ENCODE measurements around the gene CHRDL2.
"Not testable (repeated sequence)": the region's sequence is repeated elsewhere in the genome, so short reads cannot be mapped to it uniquely, and the experiment has no call there.

The CHRDL2 gene, protein sequence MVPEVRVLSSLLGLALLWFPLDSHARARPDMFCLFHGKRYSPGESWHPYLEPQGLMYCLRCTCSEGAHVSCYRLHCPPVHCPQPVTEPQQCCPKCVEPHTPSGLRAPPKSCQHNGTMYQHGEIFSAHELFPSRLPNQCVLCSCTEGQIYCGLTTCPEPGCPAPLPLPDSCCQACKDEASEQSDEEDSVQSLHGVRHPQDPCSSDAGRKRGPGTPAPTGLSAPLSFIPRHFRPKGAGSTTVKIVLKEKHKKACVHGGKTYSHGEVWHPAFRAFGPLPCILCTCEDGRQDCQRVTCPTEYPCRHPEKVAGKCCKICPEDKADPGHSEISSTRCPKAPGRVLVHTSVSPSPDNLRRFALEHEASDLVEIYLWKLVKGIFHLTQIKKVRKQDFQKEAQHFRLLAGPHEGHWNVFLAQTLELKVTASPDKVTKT

DNA sequence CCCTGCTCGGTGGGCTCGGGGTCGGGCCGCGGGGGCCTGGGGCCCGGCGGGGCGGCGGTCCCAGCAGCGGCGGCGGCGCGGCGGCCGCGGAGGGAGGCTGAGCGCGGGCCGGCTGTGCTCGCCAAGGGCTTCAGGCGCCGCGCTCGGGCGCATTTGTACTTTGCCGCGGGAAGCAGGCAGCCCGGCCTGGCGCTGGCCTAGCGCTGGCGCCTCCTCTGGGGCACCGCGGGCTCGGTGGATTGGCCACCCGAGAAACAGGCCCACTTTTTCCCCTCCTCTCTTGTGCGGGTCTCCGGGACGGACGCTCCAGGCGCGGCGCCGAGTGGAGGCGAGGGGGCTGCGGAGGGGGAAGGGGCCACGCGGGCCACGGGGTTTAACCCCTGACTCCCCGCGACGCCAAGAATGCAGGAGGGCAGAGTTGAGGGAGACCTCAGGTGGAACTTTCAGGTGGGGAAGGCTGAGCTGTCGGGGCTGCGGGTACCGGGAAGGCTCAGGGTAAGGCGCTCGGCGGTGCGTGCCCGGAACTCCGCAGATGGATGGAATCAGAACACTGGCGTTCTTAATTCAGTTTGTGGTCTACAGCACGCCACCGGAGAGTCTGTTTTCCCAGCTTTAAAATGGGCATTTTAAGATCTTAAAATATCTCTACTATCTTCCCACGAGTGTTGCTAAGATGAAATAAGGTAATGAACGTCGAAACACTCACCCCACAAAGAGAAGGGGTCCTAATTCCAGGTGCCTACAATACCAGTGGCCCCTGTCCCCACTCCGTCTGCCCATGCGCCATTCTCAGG is at the start of gene CHRDL2:
CHRDL2 (minus strand) TSS at position 126 of the 794 bp plus-strand sequence. CDS start 538 bp downstream, outside the sequence.
- no peak for DNase-seq (ENCODE audit: low spot score)

DNA sequence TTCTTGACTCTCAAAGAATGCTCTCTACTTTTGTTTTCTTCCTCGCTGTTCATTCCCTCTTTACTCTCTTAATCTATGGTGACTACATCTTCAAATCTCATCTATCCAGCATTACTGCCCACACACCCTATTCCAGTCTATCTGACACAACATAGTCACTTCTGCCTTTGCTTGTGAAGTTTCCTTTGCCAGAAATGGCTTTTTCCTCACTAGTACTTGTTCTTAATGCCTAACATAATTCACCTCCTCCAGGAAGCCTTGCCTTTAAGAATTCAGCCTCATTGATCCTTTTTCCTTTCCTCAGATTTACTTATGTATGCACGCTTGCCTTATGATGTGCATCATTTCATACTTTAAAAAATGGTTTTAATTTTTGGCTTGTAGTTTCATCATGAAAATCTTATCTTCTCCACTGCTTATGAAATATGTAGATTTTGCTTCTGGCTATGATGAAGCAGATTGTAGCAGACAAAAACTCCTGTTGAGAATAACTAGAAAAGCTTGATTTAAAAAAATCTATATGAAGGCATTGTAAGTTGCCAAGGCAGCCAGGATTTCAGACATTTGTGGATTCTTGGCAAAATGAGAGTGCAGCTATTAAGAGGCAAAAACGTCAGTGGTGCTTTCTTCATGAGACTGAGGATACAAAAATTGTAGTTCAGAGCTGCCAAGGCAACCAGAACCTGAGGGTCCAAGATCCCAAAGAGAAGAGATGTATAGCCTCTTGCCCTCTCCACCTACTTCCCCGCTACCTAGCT is 49.2 kb upstream of the CHRDL2 start:
- DNase-seq (ENCODE audit: low spot score) = no peak

DNA sequence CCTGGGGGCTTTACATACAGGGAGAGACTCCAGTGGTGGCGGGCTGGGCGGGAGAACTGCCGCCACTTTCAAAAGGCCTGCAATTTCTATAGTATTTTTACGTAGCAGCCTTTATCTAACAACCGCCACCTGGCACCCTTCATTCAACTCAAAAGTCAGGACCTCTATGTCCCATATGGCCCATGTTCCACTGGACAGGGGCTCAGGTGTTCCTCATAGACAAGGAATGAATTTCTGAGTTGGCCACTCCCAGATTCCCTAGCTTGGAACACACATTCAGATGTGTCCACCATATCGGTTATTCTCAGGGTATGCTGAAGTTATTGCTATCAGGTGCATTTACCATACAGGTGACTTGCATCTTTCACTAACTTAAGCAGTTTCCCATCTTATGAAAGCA is 47.4 kb upstream of the CHRDL2 start:
- DNase-seq (ENCODE audit: low spot score) = no peak

DNA sequence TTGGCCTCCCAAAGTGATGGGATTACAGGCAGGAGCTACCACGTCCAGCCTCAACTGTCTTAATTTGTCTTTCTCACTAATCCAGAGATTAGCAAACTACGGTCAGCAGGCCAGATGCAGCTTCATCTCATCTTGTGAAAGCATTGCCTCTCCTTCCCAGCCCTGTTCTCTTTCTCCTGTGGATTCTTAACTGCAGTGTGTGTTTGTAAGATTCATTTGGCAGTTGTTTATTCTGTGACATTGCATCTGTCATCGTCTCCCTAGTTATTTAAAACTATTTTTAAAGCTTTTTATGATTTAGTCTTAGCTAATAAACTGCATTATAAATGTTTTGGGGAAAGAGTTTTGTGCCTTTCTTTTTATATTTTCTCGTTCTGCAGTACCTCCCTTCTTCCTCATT is 46.7 kb upstream of the CHRDL2 start:
- no peak for DNase-seq (ENCODE audit: low spot score)

DNA sequence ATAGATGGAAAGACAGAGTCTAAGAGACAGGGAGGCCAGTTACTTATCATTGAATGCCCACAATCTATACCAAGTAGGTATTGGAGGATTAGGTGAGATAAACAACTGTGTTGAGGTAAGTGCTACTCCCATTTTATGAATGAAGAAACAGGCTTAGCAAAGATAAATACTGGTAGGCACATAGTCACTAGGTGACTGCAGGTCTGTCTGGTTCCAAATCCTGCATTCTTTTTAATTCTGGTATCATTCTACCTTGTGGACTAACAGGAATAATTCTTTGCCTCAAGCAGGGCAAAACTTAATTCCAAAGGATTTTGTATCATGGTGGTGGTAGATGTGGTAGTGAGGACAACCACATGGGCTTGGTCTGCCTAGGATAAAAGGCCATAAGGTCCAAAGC is 45.8 kb upstream of the CHRDL2 start:
- no peak for DNase-seq (ENCODE audit: low spot score)

DNA sequence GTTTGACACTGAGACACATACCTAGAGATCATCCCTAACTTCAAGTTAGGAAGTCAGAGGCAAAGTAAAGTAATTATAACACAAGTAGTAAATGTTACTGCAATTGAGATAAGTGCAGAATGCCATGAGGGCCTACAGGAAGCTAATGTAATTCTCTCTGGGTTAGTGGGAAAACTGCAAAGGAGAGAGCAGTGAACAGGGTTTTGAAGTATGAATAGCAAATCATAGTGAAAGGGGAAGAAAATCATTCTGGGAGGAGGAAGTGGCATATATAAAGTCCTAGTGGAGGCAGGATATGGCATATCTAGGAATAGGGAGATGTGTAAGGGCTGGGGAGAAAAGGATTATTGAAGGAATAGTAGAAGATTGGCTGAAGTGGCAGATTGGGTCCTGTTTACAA is 45.3 kb upstream of the CHRDL2 start:
- no peak for DNase-seq (ENCODE audit: low spot score)

DNA sequence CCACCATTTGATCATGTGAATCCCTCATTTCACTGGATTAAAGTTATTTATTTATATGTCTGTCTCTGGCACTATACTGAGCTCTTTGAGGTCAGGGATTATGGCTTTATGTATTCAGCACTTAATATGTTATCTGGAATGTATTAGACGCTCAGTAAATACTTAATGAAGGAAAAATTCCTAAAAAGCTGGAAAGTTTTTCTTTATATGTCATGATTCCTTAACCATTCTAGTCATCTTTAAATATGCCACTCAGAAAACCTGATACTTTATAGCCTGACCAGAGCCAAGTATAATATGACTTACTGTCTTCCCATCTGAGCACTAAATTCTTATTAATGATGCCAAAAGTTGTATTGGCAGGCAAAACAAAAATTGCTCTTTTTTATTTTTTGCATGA is 44.5 kb upstream of the CHRDL2 start:
- no peak for DNase-seq (ENCODE audit: low spot score)

DNA sequence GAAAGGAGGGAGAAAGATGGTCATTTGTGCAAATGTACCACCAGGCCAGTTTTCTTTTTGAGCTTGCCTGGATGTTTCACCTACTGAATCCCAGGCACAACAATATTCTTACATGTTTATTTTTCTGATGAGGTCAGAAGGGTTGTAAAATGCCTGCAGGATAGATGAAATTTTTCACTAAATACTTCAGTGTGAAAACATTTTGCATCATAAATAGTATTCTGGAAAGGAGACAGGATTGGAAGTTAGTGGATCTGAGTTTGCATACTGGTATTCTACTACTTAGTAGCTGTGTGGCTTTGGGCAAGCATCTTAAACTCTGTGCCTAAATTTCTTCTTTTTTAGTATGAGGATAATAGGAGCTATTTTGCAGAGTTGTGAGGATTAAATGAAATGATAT is 42.2 kb upstream of the CHRDL2 start:
- DNase-seq (ENCODE audit: low spot score) = no peak

DNA sequence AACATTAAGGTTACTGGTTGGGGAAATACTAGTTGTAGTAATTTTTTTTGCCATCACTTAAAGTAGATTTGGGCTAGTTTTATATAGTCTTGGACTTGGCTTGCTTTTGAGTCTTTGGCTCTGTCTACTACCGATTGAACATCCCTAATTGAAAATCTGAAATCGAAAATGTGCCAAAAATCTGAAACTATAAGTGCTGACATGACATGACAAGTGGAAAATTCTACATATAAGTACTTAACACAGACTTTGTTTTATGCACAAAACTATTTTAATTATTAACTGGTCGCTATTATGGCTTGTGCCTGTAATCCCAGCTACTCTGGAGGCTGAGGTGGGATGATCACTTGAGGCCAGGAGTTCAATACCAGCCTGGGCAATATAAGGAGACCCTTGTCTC is 39.9 kb upstream of the CHRDL2 start:
- DNase-seq (ENCODE audit: low spot score) = no peak

DNA sequence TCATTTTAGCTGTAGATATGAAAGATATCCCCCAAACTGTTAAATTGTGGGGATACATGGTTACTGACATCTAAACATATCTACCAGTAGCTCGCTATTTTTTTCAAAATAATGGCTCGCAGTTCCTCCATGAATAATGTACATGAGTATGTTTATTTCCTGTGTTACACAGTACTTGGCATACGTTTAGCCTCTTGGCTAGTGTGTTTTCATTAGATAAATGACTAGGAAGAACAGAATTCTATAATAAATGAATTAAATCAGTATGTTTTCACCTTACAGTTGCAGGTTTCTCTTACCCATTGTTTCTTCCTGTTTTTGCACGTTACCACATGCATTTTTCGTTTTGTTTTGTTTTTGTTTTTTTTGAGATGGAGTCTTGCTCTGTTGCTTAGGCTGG is 39.2 kb upstream of the CHRDL2 start:
- no peak for DNase-seq (ENCODE audit: low spot score)

DNA sequence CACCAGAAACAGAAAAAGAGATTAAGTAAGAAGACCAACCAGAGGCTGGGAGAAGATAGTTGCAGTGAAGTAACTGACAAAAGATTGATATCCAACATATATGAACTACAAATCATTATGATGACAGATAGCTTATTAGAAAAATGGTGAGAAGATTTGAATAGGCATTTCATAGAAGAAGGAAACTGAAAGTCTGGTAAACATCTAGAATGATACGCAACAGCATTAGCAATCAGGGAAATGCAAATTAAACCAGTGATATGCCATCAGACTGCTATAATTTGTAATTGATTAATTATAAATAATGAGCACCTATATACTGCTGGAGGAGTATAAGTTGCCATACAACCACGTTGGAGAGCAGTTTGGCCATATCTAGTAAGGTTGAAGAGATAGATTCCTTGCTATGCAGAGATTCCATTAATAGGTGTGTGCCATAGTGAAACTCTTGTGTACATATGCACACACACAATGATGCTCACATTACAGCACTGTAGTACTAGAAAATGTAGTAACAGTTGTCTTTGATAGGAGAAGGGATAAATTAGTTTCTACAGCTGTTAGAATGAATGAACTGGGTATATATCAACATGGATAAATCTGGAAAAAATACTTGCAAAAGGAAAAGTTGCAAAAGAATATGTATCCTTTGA is 38.0 kb upstream of the CHRDL2 start:
- DNase-seq (ENCODE audit: low spot score) = no peak

DNA sequence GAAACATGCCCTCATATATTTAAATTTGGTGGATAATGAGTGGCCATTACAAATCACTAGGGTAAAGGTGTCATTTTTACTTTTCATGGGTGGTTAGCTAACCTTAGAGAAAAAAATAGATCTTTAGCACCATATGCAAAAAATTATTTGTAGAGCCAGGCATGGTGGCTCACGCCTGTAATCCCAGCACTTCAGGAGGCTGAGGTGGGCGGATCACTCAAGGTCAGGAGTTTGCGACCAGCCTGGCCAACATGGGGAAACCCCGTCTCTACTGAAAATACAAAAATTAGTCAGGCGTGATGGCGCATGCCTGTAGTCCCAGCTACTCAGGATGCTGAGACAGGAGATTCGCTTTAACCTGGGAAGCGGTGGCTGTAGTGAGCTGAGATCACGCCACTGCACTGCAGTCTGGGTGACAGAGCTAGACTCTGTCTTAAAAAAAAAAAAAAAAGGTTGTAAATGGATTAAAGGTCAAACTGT is 37.0 kb upstream of the CHRDL2 start:
- peak; percentile 22 for DNase-seq (ENCODE audit: low spot score)

DNA sequence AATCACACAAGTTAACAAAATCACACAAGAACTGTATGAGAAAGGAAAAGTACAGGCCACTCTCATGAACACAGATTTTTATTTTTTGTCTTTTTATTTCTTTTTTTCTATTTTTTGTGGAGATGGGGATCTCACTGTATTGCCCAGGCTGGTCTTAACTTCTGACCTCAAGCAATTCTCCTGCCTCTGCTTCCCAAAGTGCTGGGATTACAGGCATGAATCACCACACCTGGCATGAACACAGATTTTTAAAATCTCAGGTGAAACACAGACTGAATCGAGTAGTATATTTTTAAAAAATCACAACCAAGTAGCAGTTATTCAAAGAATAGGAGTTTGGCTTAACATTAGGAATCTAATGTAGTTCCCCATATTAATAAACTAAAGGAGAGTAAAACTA is 35.7 kb upstream of the CHRDL2 start:
- no peak for DNase-seq (ENCODE audit: low spot score)

DNA sequence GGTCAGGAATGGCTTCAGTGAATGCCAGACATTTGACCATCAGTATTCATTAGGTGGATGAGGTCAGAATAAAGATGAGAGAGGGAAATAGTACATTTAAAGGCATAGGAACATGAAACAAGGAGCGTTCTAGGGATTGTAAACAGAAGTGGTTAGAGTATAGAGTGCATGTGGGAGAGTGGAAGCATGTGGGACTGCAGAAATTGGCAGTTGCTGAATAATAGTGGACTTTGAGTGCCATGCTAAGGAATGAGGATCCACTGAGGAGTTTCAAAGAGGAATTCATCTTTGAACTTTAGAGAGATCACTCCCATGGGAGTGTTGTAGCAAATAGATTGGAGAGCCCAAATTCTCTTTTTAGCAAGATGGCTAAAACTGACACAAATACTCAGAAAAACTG is 25.3 kb upstream of the CHRDL2 start:
- no peak for DNase-seq (ENCODE audit: low spot score)

DNA sequence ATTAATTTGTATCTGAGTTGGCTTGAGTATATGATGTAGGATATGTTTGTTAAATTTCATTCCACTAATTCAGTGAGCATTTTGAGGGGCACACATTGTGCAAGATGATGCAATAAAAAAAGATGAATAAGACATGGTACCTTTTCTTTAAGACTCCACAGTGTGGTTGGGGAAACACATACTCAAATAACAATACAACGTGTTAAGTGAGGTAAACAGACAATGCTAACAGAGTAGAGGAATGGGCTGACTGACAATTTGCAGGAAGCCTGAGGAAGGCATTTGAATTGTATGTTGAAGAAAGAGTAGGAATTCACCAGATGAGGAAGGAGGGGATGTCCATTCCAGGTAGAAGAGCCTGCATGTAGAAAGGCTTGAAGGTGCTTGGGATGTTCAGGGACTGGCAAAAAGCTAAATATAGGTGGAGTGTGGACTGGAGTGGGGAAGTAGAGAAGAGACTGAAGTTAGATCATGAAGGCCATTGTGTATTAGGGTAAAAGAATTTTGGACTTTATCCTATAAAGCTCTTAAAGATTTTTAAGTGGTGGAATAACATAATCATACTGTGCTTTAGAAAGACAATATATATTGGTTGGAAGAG is 24.3 kb upstream of the CHRDL2 start:
- DNase-seq (ENCODE audit: low spot score) = no peak

DNA sequence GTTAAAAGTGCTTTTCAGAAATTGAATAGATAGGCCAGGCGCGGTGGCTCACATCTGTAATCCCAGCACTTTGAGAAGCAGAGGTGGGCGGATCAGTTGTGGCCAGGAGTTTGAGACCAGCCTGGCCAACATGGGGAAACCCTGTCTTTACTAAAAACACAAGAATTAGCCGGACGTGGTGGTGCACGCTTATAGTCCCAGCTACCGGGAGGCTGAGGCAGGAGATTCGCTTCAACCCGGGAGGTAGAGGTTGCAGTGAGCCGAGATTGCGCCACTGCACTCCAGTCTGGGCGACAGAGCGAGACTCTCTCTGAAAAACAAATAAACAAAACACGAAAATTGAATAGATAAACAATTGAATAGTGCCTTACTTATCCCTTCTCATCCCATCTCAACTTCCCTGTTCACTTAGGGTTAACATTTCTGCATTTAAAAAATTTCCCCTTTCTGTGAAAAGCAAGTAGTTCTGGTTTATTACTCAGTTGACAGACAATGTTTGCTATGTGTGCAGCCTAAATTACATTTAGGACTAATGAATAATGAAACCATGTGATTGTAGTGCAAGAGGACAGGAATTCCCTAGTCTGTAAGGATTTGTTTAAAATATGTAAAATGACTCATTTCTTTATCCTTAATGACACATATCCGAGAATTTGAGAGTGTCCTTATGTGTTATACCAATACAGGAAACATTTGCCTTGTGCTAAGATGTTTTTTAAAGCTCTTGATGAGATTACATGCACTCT is 23.5 kb upstream of the CHRDL2 start:
- DNase-seq (ENCODE audit: low spot score) = no peak

DNA sequence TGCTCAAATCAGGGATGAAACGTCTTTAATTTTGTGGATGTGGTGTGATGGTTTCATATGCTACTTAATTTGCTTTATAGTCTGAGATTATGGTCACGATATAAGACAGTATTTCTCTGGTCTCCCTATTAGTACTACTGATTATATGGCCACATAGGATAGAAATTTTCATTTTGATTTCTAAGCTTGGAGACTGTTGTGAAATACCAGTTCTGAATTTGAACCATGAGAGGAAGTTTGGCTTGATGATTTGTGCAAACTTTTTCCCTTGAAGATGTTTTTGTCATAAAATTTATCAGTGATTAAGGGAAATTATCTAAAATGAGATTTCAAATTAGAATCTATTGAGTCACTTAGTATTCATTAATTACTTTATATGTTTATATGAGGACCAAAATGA is 20.1 kb upstream of the CHRDL2 start:
- DNase-seq (ENCODE audit: low spot score) = no peak

DNA sequence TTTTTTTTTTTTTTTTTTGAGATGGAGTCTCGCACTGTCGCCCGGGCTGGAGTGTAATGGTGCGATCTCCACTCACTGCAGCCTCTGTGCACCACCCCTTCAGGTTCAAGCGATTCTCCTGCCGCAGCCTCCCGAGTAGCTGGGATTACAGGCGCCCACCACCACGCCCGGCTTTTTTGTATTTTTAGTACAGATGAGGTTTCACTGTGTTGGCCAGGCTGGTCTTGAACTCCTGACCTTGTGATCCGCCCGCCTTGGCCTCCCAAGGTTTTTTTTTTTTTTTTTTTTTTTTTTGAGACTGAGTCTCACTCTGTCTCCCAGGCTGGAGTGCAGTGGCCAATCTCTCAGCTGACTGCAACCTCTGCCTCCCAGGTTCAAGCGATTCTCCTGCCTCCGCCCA is 19.4 kb upstream of the CHRDL2 start:
- not testable (repeated sequence) for DNase-seq (ENCODE audit: low spot score)

DNA sequence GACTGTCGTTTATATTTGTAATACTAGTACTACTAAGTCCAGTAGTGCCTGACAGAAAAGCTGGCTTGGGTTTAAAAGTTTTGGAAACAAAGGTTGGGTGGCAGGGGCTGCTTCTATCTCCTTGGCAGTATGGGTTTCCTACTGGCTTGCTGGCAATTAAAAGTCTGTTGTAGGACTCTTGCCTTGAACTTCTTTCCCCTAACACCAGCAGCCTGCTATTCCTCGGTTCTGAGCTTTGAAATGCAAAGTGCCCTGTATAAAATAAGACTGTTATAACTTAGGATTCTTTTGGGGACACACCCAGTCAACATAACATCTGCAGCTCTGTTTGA is 18.7 kb upstream of the CHRDL2 start:
- no peak for DNase-seq (ENCODE audit: low spot score)

DNA sequence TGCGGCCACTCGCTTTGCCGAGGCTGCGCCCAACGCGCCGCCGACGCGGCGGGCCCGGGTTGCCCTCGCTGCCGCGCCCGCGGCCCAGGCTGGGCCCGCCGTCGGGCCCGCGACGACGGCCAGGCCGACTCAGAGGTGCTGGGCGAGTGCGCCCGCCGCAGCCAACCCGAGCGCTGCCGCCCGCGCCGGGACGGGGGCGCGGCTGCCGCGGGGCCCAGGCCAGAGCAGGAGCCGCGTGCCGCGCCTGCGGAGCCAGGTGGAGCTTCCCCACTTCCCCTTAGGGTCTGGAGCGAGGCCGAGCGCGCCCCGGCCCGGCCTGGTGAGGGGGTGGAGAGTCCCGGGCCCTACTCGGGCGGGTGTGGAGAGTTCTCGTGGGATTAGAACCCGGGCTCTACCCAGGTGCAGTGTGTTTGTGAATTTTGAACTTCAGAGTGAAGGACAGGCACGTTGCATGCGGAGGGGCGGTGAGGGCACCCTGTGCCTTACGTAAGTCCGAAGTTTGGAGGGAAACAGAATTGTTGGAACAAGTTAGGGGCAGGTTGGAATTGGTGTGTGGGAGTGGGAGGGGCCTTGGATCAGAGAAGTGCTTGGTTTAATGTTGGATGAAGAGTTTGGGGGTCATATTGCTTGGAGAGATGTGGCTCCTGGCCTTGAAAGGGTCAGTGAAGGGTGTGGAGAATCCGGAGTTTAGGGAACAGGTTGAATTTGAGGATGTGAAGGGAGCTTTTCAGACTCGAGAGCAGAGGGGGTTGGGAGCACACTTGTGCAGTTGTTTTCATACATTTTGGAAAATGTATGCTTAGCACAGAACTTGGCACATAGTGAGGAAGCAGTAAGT is 18.1 kb upstream of the CHRDL2 start:
- peak; percentile 35 for DNase-seq (ENCODE audit: low spot score)

Data from CD4-positive, alpha-beta T cell treated with Interleukin-2 at 100 ng/mL for 4 hours (primary cell).